GM12875 (cell line): Measurements from ENCODE around the gene TANGO6.
A peak's percentile ranks its signal among the peaks of the same experiment; 100 is the strongest.

ENCODE experiments used
- H3K4me3 ChIP-seq: one replicate; pipeline ENCODE4 v1.5.1; 2011; ENCODE audit warnings: low read depth, low read length, control low read depth
- CTCF ChIP-seq: IDR thresholded peaks from 2 replicates; pipeline ENCODE4 v1.5.1; 2011; ENCODE audit warnings: low read depth, mild to moderate bottlenecking, control low read depth, inconsistent platforms, low read length, moderate library complexity, borderline replicate concordance; ENCODE audit not compliant: insufficient read depth

Gene TANGO6

DNA sequence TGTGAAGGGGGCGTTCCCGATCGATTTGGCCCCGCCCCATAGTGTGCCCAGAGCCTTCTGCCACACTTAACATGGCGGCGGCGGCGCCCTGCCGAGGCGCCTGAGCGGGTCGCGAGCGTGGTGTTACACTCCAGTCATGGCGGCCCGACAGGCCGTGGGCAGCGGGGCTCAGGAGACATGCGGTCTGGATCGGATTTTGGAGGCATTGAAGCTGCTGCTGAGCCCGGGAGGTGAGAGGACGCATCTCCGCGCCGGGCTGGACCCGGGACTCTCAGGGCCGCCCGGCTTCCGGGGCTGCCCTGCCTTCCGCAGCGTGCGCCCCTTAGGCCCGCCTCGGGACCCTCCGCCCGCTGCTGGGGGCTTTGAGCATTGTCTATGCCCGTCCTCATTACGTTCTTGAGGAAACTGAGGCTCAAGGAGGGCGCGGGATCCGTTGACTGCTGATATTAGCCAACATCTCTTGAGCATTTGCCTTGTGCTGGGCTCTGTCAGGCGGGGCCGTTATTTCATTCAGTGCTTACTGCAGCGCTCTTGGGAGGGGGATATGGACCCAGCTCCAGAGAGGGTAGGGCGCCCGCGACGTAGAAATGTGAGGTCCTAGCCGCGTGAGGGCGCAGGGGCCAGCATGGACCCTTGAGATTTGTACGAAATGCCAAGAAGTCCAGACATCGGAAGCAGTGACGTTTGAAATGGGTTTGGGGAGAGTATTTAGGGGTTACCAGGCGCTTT lies at the start of gene TANGO6:
Gene TANGO6, plus strand, starts transcription at position 50 of the 729 bp plus-strand sequence. Its CDS starts 87 bp downstream, at position 137.
- peak; percentile 39; the same call in 1 of the 2 replicates for TF ChIP-seq CTCF
- peak within 1 kb of the TSS; percentile 80 for H3K4me3 ChIP-seq

DNA sequence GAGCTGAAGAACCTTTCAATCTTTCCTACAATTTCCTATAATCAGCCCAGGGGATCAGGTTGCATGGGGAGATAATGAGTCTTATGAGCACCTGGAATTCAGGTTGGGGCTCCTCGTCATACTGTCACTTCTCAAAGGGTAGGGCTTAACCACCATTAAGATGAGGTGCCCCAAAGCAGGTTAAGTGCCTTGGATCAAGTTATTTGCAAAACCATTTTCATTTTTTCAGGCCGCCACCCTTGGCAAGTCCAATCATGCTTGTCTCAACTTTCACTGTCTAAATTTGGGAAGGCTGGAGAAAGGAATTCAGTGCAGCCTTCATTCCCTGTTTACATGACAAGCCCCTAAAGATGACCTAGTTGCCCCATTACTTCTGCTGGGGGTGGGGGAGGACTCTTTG lies 44.9 kb upstream of the TANGO6 start:
- no peak for TF ChIP-seq CTCF
- no peak overlapping the region for H3K4me3 ChIP-seq

DNA sequence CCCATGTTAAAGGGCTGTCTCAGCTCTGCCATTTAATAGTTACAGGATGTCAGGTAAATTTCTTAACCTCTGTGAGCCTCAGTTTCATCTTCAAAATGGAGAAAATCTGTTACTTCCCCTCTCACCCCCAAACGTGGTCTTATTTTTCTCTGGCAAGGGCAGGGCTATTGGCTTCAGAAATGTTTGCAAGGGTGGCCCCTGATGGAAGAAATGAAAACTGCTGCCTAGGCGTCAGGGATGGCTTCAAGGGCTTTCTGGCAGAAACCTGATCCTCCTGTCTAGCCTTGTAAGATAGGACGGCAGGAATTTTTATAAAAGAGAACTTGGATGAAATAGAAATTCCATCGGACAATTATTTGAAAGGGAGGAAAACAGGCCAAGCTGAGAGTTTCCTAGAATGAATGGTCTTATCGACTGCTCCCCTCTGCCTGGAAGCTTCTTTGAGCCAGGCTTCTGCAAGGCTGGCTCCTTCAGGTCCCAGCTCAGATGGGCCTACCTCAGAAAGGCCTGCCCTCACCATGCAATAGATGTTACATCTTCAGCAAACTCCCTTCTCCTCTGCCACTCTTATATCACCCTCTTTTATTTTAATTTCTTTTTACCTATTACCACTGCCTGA lies 43.0 kb upstream of the TANGO6 start:
- TF ChIP-seq CTCF: peak; percentile 64
- H3K4me3 ChIP-seq: no peak overlapping the region

DNA sequence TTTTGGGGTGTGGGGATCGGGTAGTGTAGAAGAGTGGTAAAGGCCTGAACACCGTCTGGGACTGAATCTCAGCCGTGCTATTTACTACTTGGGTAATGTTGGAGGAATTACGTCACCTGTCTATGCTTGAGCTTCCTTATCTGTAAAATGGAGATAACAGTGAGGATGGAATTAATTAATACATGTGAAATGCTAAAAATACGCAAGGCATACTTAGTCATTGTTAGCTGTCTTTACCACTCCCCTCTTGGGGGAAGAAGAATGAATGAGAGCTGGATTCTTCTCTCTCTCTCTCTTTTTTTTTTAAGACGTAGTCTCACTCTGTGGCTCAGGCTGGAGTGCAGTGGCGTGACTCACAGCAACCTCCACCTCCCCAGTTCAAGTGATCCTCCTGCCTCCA lies 41.1 kb upstream of the TANGO6 start:
- H3K4me3 ChIP-seq: no peak overlapping the region
- TF ChIP-seq CTCF: no peak

DNA sequence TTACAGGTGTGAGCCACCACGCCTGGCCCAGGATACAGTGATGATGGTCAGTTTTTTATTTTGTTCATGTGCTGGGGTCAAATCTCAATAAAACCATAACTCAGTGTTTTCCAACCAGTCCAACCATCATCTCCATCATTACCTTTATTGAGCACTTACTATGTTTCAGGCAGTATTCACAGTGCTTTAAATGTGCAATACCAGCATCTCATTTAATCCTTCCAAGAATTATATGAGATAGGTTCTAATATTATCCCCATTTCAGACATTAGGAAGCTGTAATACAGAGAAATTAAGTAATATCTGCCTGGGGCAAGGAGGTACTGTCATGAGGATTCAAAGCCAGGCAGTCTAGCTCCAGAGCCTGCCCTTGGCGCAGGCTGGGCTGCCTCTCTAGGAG lies 36.9 kb upstream of the TANGO6 start:
- H3K4me3 ChIP-seq: no peak overlapping the region
- TF ChIP-seq CTCF: no peak

- H3K4me3 ChIP-seq: no peak overlapping the region
- no peak for TF ChIP-seq CTCF
Observed at GRCh38 chr16:68806981-68807380, 36.4 kb upstream of the TANGO6 start.

DNA sequence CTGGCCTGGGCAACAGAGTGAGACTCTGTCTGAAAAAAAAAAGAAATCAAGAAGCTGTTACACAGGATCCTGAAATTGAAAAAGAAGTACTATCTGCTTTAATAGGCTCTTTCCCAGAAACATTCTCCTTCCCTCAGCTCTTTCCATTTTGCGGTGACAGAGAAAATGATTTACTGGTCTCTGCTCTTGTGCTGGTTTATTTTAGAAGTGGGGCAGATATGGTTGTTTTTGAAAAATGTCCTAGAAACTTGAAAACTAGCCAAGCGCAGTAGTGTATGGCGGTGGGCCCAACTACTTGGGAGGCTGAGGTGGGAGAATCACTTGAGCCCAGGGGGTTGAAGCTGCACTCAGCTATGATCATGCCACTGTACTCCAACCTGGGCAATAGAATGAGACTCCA lies 28.8 kb upstream of the TANGO6 start:
- no peak overlapping the region for H3K4me3 ChIP-seq
- no peak for TF ChIP-seq CTCF
